Measurements from ENCODE around the gene RPL13.

The RPL13 gene

GRCh38 chr16:89600427-89600826, 39.9 kb downstream of the RPL13 start:
- DNase-seq = no peak

GRCh38 chr16:89600956-89601355, 40.5 kb downstream of the RPL13 start:
- DNase-seq = no peak

GRCh38 chr16:89601906-89602272, 41.4 kb downstream of the RPL13 start:
- no peak for DNase-seq

GRCh38 chr16:89602273-89602951, 41.9 kb downstream of the RPL13 start:
- DNase-seq = no peak

- no peak for DNase-seq
Measured at GRCh38 chr16:89602952-89603590, 42.6 kb downstream of the RPL13 start.

- DNase-seq = no peak
Measured at GRCh38 chr16:89604764-89605163, 44.3 kb downstream of the RPL13 start.

GRCh38 chr16:89605186-89605970, 44.9 kb downstream of the RPL13 start:
- no peak for DNase-seq

- DNase-seq = no peak
Measured at GRCh38 chr16:89606006-89606405, 45.5 kb downstream of the RPL13 start.

GRCh38 chr16:89607453-89607852, 47.0 kb downstream of the RPL13 start:
- DNase-seq = no peak

- DNase-seq = no peak
Measured at GRCh38 chr16:89607937-89608740, 47.7 kb downstream of the RPL13 start.

- no peak for DNase-seq
Measured at GRCh38 chr16:89610108-89610453, 49.6 kb downstream of the RPL13 start.

- DNase-seq = no peak
Measured at GRCh38 chr16:89612415-89613166, 52.1 kb downstream of the RPL13 start.

GRCh38 chr16:89613231-89613953, 52.9 kb downstream of the RPL13 start, which contains the start of gene DPEP1:
Gene DPEP1 (plus strand): TSS chr16:89613642. CDS start chr16:89630411, 16,769 bp downstream.
- DNase-seq = no peak

- no peak for DNase-seq
Measured at GRCh38 chr16:89613954-89614459, 53.5 kb downstream of the RPL13 start.
